Measurements from ENCODE around the gene JMJD7.

Gene JMJD7

DNA sequence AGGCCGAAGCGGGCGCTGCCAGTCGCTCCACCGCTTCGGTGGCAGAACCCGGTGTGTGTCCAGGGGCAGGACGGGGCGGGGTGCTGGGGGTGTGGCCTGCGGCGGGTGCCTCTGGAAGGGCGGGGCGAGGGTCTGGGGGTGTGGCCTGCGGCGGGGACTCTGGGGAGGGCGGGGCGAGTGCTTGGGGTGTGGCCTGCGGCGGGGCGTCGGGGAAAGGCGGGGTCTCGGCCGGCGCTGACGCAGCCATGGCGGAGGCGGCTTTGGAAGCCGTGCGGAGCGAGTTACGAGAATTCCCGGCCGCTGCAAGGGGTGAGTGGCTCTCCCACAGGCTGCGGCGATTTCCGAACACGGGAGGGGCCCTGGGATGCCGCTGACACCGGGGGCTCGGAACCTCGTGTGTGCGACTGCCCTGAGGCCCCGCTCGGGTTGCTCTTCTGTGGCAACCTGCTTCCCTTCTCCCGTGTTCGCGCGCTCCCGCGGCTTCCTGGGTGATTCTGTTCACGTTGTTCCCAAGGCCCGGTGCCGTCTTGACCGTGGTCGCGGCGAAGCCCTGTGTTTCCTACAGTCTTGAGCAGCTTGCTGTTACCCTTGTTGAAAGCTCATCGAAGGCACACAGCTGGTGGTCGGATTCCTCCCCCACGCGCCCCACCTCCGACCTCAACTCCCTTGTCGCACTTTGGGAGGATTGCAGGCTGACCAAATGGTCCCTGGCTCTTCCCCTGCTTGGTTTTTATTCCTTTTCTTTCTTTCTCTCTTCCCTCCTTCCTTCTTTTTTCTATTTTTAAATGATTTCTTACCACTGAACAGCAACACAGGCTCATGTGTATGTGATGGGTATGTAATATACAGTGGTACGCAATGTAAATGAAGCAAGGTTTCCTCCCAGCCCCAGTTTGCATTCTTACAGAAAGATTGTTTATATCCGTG is at the start of gene JMJD7:
TSS of gene JMJD7 (plus strand) at position 213 of the 927 bp plus-strand sequence. CDS start at position 246, 33 bp downstream.
- peak; percentile 98 for DNase-seq (ENCODE audit: low spot score)

DNA sequence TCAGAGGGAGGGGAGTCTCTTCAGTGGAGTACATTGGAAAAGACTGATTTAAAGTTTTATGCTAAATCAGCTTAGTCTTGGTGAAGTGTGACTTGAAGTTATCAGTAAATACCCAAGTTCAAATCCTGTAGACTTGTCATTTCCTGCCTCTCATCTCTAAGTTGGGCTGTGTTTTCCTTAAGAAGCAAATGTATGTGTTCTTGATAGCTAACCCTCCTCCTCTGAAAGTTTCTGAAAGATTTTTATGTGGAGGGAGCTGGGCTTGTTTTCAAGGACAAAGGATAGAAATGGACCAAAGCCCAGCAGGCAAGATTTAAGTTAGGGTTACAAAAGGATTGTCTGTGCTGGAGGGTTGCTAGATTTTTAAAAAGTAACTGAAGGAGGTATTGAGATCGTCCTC is 49.4 kb upstream of the JMJD7 start:
- no peak for DNase-seq (ENCODE audit: low spot score)

- DNase-seq (ENCODE audit: low spot score) = no peak
Observed at GRCh38 chr15:41779662-41780157, 48.2 kb upstream of the JMJD7 start.

DNA sequence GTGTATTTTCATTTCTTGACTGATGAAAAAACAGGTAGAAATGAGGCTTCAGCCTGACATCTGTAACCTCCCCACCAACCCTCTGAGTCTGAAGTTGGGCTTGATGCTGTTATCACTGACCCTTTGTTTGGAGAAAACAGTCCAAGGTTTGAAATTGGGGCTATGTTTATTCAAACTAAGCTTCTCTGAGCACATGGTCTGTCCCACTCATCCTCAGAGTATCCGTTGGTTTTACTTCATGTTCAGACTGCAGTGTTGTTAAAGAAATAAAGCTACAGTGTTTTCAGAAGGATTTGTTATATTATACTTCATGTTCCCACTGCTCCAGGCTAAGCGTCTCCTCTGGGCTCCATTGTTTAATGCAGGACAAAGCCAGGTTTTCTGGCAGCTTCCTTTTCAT is 47.6 kb upstream of the JMJD7 start:
- DNase-seq (ENCODE audit: low spot score) = no peak

DNA sequence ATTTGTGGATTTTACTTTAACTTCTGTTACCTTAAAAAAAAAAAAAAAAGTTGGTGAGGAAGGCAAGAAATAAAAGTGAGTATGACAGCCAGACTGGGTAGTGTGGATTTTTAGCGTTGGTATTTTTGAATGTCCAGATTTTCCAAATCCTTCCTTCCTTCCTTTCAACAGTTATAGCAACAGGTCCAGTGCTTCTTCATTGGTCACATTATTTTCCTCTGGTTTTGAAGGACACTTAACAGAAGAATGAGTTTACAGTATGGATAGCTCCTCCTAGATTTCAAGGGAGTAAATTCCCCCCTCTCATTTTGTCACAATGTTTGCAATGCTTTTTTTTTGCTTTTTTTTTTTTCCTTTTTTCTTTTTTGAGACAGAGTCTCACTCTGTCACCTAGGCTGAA is 47.2 kb upstream of the JMJD7 start:
- no peak for DNase-seq (ENCODE audit: low spot score)

DNA sequence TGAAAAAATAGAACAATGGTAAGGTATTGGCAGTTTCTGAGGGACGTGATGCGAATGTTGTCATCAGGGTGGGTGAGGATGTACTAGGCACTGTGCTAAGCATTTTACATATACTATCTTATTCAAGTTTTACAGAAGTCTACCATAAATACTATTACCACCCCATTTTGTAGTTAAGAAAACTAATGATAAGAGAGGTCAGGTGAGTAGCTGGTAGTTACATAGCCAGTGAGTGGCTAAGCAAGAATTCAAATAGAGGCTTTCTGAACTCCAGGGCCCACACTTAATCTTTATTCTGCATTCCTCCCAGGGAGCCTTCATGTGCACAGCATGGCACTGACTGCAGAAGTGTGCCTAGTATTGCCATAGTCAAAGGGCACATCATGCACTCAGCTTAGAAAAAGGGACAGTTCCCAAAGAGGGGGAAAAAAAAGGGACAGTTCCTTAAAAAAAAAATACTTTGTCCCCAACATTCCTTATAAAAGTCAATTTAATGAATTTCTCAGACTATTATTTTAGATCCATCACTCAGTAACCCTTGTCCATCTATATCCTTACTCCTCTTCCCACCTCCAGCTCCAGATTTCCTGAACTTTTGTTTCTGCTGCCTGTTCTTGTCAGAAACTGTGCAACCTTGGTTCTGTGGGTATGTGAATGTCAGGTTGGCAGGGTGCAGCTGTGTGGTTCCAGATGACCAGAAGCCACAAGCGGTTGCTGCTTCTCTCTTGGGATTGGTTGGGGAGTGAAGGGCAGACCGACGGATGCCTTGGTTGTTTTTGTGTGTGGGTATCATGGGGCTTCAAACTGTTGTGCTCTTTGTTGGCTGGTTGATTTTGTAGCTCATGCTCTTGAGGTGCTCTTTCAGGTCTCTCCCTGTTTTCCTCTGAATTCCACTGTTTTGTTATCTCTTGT is 45.3 kb upstream of the JMJD7 start:
- no peak for DNase-seq (ENCODE audit: low spot score)

GRCh38 chr15:41783296-41783695 is 44.6 kb upstream of the JMJD7 start:
- no peak for DNase-seq (ENCODE audit: low spot score)

DNA sequence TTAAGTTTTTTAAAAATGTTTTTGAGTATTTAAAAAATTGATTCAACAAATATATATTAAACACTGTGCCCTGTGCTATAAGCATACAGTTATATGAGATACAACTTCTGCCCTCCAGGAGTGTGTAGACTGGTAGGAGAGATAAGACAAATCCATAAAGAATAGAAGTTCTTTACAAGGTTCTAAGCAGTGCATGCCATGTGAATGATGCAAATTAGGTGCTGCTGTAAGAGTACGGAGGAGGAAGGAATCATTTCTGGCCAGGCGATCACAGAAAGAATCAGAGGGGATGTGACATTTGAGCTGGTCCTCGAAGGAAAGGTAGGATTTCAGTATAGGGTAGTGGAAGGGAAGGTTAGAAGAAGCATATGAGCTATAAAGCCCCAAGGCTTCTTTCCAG is 39.6 kb upstream of the JMJD7 start:
- no peak for DNase-seq (ENCODE audit: low spot score)

GRCh38 chr15:41789236-41789635 is 38.7 kb upstream of the JMJD7 start:
- DNase-seq (ENCODE audit: low spot score) = no peak

DNA sequence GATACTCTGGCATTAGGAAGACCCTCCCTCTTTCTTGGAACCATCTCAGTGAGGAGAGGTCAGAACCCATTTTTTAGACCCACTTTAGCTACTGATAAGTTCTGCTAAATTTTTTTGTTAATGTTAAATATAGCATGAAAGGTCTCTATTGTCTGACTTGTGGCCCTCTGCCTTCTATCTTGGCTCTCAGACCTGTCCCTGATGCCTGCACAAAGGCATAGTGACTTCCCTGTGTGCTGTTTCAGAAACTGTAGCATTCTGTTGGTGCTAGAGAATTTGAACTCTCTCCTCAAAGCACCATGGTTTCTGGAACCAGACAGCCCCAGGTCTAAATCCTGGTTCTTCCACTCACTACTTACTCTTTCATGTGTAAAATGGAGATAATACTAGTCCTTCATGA is 38.2 kb upstream of the JMJD7 start:
- no peak for DNase-seq (ENCODE audit: low spot score)

DNA sequence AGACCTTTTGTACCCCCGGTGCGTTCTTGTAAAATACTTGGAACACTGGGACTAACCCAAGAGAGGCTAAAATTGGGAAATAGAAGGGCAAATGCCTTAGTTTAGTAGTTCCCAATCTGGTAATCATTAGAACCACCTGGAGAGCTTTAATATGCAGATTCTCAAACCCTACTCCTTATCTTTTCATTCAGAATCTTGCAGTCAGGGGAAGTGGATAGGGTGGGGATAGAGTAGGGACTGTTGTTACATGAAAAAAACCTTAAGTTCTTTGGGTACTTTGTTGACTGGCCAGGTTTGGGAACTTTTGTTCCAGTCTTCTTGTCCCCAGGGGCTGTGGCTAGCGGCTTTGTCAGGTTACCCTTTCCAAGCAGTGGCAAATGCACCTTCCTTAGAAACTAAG is 37.7 kb upstream of the JMJD7 start:
- no peak for DNase-seq (ENCODE audit: low spot score)

- no peak for DNase-seq (ENCODE audit: low spot score)
Observed at GRCh38 chr15:41790756-41791546, 36.9 kb upstream of the JMJD7 start.

DNA sequence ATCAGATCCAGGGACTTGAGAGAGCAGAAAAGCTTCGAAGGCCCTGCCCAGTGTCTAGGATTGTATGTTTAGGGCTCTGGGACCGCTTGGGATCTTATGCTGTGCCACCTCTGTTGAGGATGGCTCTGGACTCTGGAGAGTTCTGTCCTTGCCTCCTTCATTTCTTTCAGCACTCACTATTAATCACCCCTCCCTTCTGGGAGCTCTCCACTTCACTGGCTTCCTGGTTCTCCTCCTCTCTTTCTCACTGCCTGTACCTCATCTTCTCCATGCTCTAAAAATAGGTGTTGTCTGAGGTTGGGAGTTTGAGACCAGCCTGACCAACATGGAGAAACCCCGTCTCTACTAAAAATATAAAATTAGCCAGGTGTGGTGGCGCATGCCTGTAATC is 36.4 kb upstream of the JMJD7 start:
- DNase-seq (ENCODE audit: low spot score) = no peak

DNA sequence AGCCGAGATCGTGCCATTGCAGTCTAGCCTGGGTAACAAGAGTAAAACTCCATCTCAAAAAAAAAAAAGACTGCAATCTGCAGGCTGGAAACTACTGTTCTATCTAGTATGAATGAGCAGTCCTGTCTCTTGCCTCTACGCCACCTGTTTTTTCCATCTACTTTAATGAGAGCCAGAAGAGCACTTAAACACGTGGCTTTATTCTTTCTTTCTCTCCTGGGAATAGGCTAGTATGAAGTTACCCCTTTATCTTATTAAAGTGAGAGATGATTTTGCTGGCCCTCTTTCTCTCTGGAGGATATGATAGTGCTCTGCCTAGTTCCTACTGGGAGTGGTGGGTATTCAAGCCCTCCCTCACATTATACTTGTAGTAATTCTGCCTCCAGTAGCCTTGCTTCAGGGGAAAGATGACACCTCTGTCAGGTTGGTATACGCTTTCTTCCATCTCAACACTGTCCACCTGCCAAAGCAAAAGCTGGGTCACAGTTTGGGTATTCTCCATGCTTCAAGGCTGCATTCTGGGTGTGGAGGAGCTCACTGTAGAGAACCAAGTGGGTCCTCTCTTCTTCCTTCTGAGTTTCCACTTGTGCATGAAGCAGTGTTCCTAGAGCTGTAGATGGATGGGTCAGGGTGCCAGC is 35.8 kb upstream of the JMJD7 start:
- DNase-seq (ENCODE audit: low spot score) = no peak

- DNase-seq (ENCODE audit: low spot score) = no peak
Observed at GRCh38 chr15:41794081-41794480, 33.8 kb upstream of the JMJD7 start.

GRCh38 chr15:41795996-41796856 is 31.7 kb upstream of the JMJD7 start:
- DNase-seq (ENCODE audit: low spot score) = no peak

DNA sequence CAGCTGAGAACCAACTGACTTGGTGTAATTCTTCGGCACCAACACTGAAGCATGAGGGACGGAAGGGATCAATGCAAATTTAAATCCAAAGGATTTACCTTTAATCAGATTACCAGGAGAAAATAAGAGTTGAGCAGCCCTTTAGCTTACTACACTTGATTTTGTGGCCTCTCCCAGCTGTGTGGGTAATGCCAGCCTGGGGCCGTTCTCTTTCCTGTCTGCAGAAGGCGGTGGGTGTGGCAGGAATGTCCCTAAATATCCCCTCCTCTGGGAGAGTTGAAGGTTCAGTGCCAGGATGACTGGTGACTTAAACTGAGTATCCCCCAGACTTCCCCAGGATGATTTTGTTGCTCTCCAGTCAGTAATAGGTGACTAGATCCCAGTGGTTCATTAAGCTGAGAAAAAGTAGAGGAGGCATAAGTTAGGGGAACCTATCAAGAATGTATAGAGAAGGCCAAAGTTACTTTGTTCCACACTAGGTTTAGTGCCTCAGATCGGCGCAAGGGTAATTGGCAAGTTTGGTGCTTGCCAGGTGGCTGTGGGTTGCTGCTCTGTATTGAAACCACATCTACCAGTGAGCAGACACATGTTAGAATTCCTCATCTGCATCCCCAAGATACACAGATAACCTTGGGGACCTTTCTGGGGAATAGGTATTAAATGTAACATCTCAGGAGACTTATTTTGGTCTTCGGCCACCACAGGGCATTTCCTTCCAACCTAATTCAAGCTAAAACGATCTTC is 30.5 kb upstream of the JMJD7 start:
- DNase-seq (ENCODE audit: low spot score) = no peak

GRCh38 chr15:41798607-41799487 is 29.0 kb upstream of the JMJD7 start:
- no peak for DNase-seq (ENCODE audit: low spot score)

- no peak for DNase-seq (ENCODE audit: low spot score)
Observed at GRCh38 chr15:41799488-41799805, 28.4 kb upstream of the JMJD7 start.

All from ecto neural progenitor cell (in vitro differentiated cells).